ENCODE measurements around the gene ARHGEF5. TPM values are rescaled to one million over a fixed set of nuclear protein-coding genes. Genes with fewer than 3 reads are reported as not detected.

Gene ARHGEF5
- total and polyA plus RNA-seq, 2 of the 4 experiments (the other 2 are of a cell fraction), result under 0.01 to 0.19 TPM

- H3K18ac ChIP-seq (ENCODE audit: low read depth, low read length), result no peak overlapping the region
- WGBS, 2 experiments (ENCODE audit: extremely low coverage in 2 of 2, insufficient read length in 1 of 2), result 70% methylated on average over 2 of the region's 11 CpGs; no CpG with 5 or more reads in 1 of the 2 experiments
- BruUV-seq (replicated peaks), result no TSS peak
Observed at GRCh38 chr7:144379776-144380384, 24.7 kb downstream of the ARHGEF5 start.

More at GRCh38 chr7:144379776-144380384, 24.7 kb downstream of the ARHGEF5 start:
- Histone ChIP-seq H3K4ac (ENCODE audit: low read depth, low read length) (no peak overlapping the region), H3K27me3 (ENCODE audit: control insufficient read depth, insufficient read depth, low read length) (no peaks in the 10 kb centered on the region), H2AFZ (replicated peaks; ENCODE audit: low read length, poor library complexity) (no peak overlapping the region), H3K4me3 (ENCODE audit: insufficient read depth, low read depth, low read length) (no peak overlapping the region), H3K4me2 (ENCODE audit: low read depth, low read length) (no peak overlapping the region), H4K5ac (ENCODE audit: low read depth, low read length) (no peak overlapping the region), H3K23ac (ENCODE audit: low read depth, low read length) (no peak overlapping the region), H3K27ac (ENCODE audit: insufficient read depth, low read length) (no peak overlapping the region), H3K9me1 (ENCODE audit: insufficient read depth, low read length) (no peaks in the 10 kb centered on the region), H3K9me3 (ENCODE audit: control insufficient read depth, insufficient read depth, low read length) (peaks cover 13% of the 10 kb centered on the region), H4K8ac (ENCODE audit: low read depth in 2 of 2, low read length in 2 of 2) (no peak overlapping the region), H3K36me3 (ENCODE audit: control insufficient read depth, insufficient read depth, low read length) (no peaks in the 10 kb centered on the region), H2BK5ac (ENCODE audit: low read depth, low read length, poor library complexity, severe bottlenecking) (no peak overlapping the region), H3K14ac (replicated peaks; ENCODE audit: low read depth, low read length) (no peak overlapping the region), H2AK5ac (ENCODE audit: low read depth, low read length) (no peak overlapping the region), H2BK15ac (ENCODE audit: low read depth, low read length) (no peak overlapping the region), H4K91ac (ENCODE audit: insufficient read depth, low read depth, low read length) (no peak overlapping the region), H2AK9ac (replicated peaks; ENCODE audit: low read depth, low read length, poor library complexity) (no peak overlapping the region), H3K56ac (ENCODE audit: extremely low read depth, insufficient read depth, low read length) (no peak overlapping the region), H4K20me1 (ENCODE audit: insufficient read depth, low read length) (no peaks in the 10 kb centered on the region), H2BK20ac (ENCODE audit: low read depth, low read length) (no peak overlapping the region), H3K9ac (ENCODE audit: low read depth, low read length) (no peak overlapping the region), H3K79me1 (ENCODE audit: low read depth in 1 of 2, low read length in 2 of 2) (no peaks in the 10 kb centered on the region), H3K4me1 (ENCODE audit: control insufficient read depth, insufficient read depth, low read length) (no peaks in the 10 kb centered on the region), H2BK120ac (ENCODE audit: low read depth, low read length) (no peak overlapping the region)
- intact Hi-C loops (cut with micrococcal nuclease) (no loop called here), in situ Hi-C loops (cut with MboI; ENCODE audit: low sequenced_read_pairs) (loop anchor here (25.0 kb wide), 1 partner anchor 193 kb away; the partner anchor contains the start of genes ARHGEF35 and CTAGE4), dilution Hi-C loops (cut with HindIII; ENCODE audit: low sequenced_read_pairs, unreplicated experiment) (no loop called here)
- ChIA-PET CTCF (no interaction called here), POLR2A (ENCODE audit: unreplicated experiment) (no interaction called here)
- TF ChIP-seq RFX5 (IDR thresholded peaks at IDR 0.05; ENCODE audit: low read depth, low read length), result no peak
- TF ChIP-seq RCOR1 (IDR thresholded peaks at IDR 0.05; ENCODE audit: insufficient replicate concordance, low read length), result no peak
- no peak for TF ChIP-seq CHD1 (IDR thresholded peaks at IDR 0.05; ENCODE audit: low read depth, low read length)
- no peak for TF ChIP-seq SMC3 (IDR thresholded peaks at IDR 0.05; ENCODE audit: low read depth, low read length)
- no peak for TF ChIP-seq CEBPB (IDR thresholded peaks at IDR 0.05; ENCODE audit: low read depth, low read length)
- TF ChIP-seq ELK1 (IDR thresholded peaks at IDR 0.05; ENCODE audit: borderline replicate concordance, low read depth, low read length), result no peak
- TF ChIP-seq CTCF (conservative IDR thresholded peaks at IDR 0.05; ENCODE audit: low read depth, low read length), result no peak
- no peak for TF ChIP-seq MAZ (IDR thresholded peaks at IDR 0.05; ENCODE audit: borderline replicate concordance, low read depth, low read length)
- no peak for TF ChIP-seq NFE2L2 (IDR thresholded peaks at IDR 0.05; ENCODE audit: low read depth, low read length)
- no peak for TF ChIP-seq RAD21 (IDR thresholded peaks at IDR 0.05; ENCODE audit: low read length)
- no peak for TF ChIP-seq POLR2A (IDR thresholded peaks at IDR 0.05; ENCODE audit: low read depth, low read length)
- TF ChIP-seq USF2 (IDR thresholded peaks at IDR 0.05; ENCODE audit: low read depth, low read length), result no peak
- no peak for TF ChIP-seq BHLHE40 (IDR thresholded peaks at IDR 0.05; ENCODE audit: low read depth, low read length)
- no peak for TF ChIP-seq MAFK (IDR thresholded peaks at IDR 0.05; ENCODE audit: low read depth, low read length)
- no peak for TF ChIP-seq MXI1 (IDR thresholded peaks at IDR 0.05; ENCODE audit: borderline replicate concordance, low read depth, low read length)
- TF ChIP-seq FOS (IDR thresholded peaks at IDR 0.05; ENCODE audit: low read depth, low read length), result no peak
- no peak for DNase-seq
- ATAC-seq (ENCODE audit: low read depth), result no peak

Data from IMR-90 (cell line).